Heart left ventricle (tissue), 16 donors: ENCODE measurements around the gene SCN4A. TPM values are rescaled to one million over a fixed set of nuclear protein-coding genes. Genes with fewer than 3 reads are reported as not detected.

ENCODE experiments used
- ATAC-seq, 4 donors: fragments of 200-7000 bp; cut with Tn5 transposase; one replicate each; pipeline ENCODE4 v1.9.1; 2020 to 2022; ENCODE audit warnings: moderate library complexity in 4 of 4, mild to moderate bottlenecking in 3 of 4, moderate number of reproducible peaks in 1 of 4
- DNase-seq, 5 donors: peaks; one replicate each; pipeline ENCODE4 v3.0.0-alpha.2; 2020
- H3K27ac ChIP-seq, 12 donors: fragments of 200-600 bp; sonication (generic) in 4 of 12; one replicate each; pipeline versions ENCODE4 v1.5.0 to v1.8.0; 2016 to 2022; ENCODE audit warnings: mild to moderate bottlenecking in 2 of 12
- H3K27me3 ChIP-seq, 9 donors: fragments of 200-600 bp; sonication (generic) in 2 of 9; one replicate each; pipeline versions ENCODE4 v1.5.1 to v1.8.0; 2016 to 2022; ENCODE audit warnings: mild to moderate bottlenecking in 3 of 9
- H3K36me3 ChIP-seq, 9 donors: fragments of 200-600 bp; sonication (generic) in 2 of 9; one replicate each; pipeline versions ENCODE4 v1.5.0 to v1.8.0; 2018 to 2022; ENCODE audit warnings: mild to moderate bottlenecking in 2 of 9
- H3K4me1 ChIP-seq, 12 donors: fragments of 200-600 bp; sonication (generic) in 4 of 12; one replicate each; pipeline versions ENCODE4 v1.5.0 to v1.8.0; 2016 to 2022; ENCODE audit warnings: mild to moderate bottlenecking in 3 of 12
- H3K4me3 ChIP-seq, 12 donors: fragments of 200-600 bp; sonication (generic) in 4 of 12; one replicate each; pipeline versions ENCODE4 v1.5.0 to v1.8.0; 2017 to 2022; ENCODE audit warnings: mild to moderate bottlenecking in 9 of 12, moderate library complexity in 4 of 12
- H3K9me3 ChIP-seq, 12 donors: fragments of 200-600 bp; sonication (generic) in 4 of 12; one replicate each; pipeline versions ENCODE4 v1.5.0 to v1.8.0; 2016 to 2022; ENCODE audit warnings: mild to moderate bottlenecking in 1 of 12
- POLR2A ChIP-seq, 2 donors: fragments of 450-650 bp; IDR thresholded peaks; one replicate each; pipeline ENCODE4 v1.6.1; 2017; ENCODE audit warnings: antibody characterized with exemption in 2 of 2, mild to moderate bottlenecking in 2 of 2, moderate library complexity in 2 of 2
- WGBS, 4 donors: extraction: QIAGEN DNeasy Blood & Tissue Kit in 2 of 4; methylation state at CpG; one replicate each; pipeline versions ENCODE4 v1.1.5 to v1.1.7; 2013 to 2018; 5-methylcytosine and 5-hydroxymethylcytosine counted together
- intact Hi-C, 10 donors: fragments of 100-400 bp; cut with DNase I; formaldehyde crosslinking; loops; one replicate each; pipeline versions ENCODE4 v1.11.1 to v1.14.2; 2022
- polyA plus RNA-seq, 2 donors: library from polyadenylated mRNA; stranded (reverse); fragments of 200-250 nt; gene quantifications; one replicate each; pipeline ENCODE4 v1.2.3, GENCODE V29; 2013
- total RNA-seq, 9 donors: library from RNA; depleted of rRNA in 2 of 9; stranded (reverse); fragments of >200 nt in 2 of 9; fragmentation: NEBNext Ultra II Directional in 3 of 9; extraction: Animal tissue kit (Norgen Biotek cat#: 25700) in 3 of 9; gene quantifications; one replicate each; pipeline versions ENCODE4 v1.1.0 to v1.2.4, GENCODE V29; 2016 to 2023
- TF ChIP-seq, protein P1 (sequence below), 12 donors: fragments of 200-600 bp; sonication (generic) in 4 of 12; IDR thresholded peaks; one replicate each; pipeline versions ENCODE4 v1.5.0 to v1.8.0; 2018 to 2022; ENCODE audit warnings: antibody characterized with exemption in 12 of 12, mild to moderate bottlenecking in 5 of 12
- donor health status: ischemic (EF 13 %, LVEDD 7.1; RV severe dilation, severe dysfunction).
- donor health status: healthy with polysubstance abuse.
- donor health status: DM: no; HTN: yes; CAD: no.
- donor health status: DM: no; HTN: no; CAD: no.
- donor health status: ischemic (EF 25% LVEDD 6.9; RV normal size, moderate dysfunction).
- donor health status: ischemic (EF 25% LVEDD 5.7; RV mildly dilated, moderate dysfunction).
- donor health status: healthy.
- donor health status: DM: yes; HTN: yes; CAD: no.
- donor health status: ischemic (EF 35%, LVEDD 5.7; RV mildly dilated, moderate dysfunction).
- donor health status: nonischemic (EF 11% LVEDD 7.7; RV severe dilation, severe dysfunction).
- donor health status: DM: yes; HTN: yes; CAD: no.
- donor health status: PGD.
- donor health status: ischemic (EF 29% LVEDD 5.4; RV normal size, mild dysfunction).
- donor health status: nonischemic (EF 23%, LVEDD 6.1; RV moderate dilation, normal function).

SCN4A gene
- total and polyA plus RNA-seq, 11 donors, result 0.33 to 2.1 (median 0.67) TPM

DNA sequence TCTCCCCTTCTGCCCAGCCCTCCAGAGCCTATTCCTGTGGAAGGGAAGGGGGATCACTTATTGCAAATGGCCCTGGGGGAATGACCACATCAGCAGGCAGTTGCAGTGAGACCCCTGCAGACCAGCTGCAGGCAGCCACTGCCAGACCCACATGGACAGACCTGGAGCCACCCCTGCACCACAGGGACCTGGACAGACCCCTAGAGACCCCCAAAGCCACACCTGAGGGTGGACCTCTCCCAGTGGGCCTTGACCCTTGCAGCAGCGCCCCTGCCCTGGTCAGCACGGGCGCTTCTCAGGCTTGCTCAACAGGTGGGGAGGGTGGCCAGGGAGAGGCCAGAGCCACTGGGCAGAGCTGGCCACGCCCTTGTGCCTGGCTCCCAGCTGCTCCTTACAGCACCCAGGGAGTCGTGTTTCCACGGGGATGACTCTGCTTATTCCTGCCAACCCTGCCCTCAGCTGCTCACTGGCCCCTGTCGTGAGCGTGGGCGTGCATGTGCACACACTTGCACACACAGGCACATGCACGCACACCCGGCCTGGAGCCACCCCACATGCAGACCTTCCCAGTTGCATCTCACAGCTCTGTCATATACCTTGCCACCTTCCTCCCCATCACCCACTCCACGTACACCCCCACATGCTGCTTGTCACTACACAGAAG, 1.3 kb upstream of the SCN4A start:
- DNase-seq (no peak), ATAC-seq (peak in 2 of 4 donors; percentile 4 to 7)
- Histone ChIP-seq H3K27me3 (no peaks in the 10 kb centered on the region), H3K36me3 (no peaks in the 10 kb centered on the region), H3K4me1 (peaks cover 0 to 20% (median 9%) of the 10 kb centered on the region in 12 donors), H3K9me3 (no peaks in the 10 kb centered on the region), H3K4me3 (no peak overlapping the region), H3K27ac (no peak overlapping the region)
- intact Hi-C loops, result no loop called here
- no peak for TF ChIP-seq POLR2A (IDR thresholded peaks at IDR 0.05)
- TF ChIP-seq, protein P1, sequence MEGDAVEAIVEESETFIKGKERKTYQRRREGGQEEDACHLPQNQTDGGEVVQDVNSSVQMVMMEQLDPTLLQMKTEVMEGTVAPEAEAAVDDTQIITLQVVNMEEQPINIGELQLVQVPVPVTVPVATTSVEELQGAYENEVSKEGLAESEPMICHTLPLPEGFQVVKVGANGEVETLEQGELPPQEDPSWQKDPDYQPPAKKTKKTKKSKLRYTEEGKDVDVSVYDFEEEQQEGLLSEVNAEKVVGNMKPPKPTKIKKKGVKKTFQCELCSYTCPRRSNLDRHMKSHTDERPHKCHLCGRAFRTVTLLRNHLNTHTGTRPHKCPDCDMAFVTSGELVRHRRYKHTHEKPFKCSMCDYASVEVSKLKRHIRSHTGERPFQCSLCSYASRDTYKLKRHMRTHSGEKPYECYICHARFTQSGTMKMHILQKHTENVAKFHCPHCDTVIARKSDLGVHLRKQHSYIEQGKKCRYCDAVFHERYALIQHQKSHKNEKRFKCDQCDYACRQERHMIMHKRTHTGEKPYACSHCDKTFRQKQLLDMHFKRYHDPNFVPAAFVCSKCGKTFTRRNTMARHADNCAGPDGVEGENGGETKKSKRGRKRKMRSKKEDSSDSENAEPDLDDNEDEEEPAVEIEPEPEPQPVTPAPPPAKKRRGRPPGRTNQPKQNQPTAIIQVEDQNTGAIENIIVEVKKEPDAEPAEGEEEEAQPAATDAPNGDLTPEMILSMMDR (IDR thresholded peaks at IDR 0.05), result no peak
- 81 to 85% (median 84%) methylated on average over 11 to 12 of the region's 12 CpGs for WGBS, 4 donors

DNA sequence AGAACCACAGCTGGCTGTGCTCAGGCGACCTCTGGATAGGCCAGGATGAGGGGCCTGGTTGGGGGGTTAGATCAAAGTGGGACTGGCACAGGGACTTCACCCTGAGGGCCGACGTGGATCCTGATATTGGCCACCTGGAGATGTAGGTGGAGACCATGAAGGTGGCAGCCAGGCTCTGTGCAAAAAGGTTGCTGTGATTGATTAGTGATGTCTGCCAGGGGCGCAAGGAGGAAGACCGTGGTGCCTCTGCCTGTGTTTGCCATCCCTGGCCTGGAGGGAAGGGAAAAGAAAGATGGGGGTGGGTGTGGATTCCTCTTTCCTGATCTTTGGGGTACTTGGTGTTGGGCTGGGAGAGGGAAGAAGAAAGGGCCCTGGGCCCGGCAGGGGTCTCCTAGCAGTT, 529 bp upstream of the SCN4A start:
- H3K27ac ChIP-seq, result no peak overlapping the region
- H3K36me3 ChIP-seq, result no peaks in the 10 kb centered on the region
- intact Hi-C loops, result no loop called here
- ATAC-seq (no peak), DNase-seq (no peak)
- H3K4me1 ChIP-seq, result peaks cover 0 to 20% (median 9%) of the 10 kb centered on the region in 12 donors
- no peaks in the 10 kb centered on the region for H3K27me3 ChIP-seq
- TF ChIP-seq POLR2A (IDR thresholded peaks at IDR 0.05), result no peak
- TF ChIP-seq, protein P1 (IDR thresholded peaks at IDR 0.05), result no peak
- no peak overlapping the region for H3K4me3 ChIP-seq
- no peaks in the 10 kb centered on the region for H3K9me3 ChIP-seq
- 87 to 96% (median 95%) methylated on average over 5 to 6 of the region's 6 CpGs for WGBS, 4 donors

DNA sequence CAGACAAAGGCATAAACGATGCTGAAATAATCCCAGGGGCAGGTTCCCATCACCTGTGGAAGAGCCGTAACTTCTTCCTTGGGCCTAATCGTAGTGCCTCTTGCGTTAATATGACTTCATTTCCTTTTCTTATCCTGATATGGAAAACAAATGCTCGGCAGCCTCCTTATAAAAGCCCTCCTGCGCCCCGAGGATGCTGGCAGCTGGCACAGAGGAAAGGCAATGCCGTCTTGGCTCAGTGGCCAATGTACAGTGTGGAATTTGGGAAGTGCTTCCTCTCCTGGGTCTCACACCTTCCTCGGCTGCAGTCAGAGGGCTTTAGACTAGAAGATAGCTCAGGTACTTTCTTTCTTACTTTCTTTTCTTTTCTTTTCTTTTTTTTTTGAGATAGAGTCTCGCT, 3.4 kb downstream of the SCN4A start:
- WGBS, 4 donors, result 54 to 74% (median 59%) methylated on average over 10 of the region's 10 CpGs
- H3K4me3 ChIP-seq, result no peak overlapping the region
- H3K4me1 ChIP-seq, result peaks cover 0 to 11% (median 3%) of the 10 kb centered on the region in 12 donors
- no peaks in the 10 kb centered on the region for H3K9me3 ChIP-seq
- H3K27me3 ChIP-seq, result no peaks in the 10 kb centered on the region
- intact Hi-C loops, result no loop called here
- peak overlapping the region in 2 of 12 donors; percentile 18 to 34 for H3K27ac ChIP-seq
- TF ChIP-seq, protein P1 (IDR thresholded peaks at IDR 0.05), result no peak
- DNase-seq, result peak in 1 of 5 donors; percentile 7
- no peaks in the 10 kb centered on the region for H3K36me3 ChIP-seq
- peak in 1 of 4 donors; percentile 58 for ATAC-seq

DNA sequence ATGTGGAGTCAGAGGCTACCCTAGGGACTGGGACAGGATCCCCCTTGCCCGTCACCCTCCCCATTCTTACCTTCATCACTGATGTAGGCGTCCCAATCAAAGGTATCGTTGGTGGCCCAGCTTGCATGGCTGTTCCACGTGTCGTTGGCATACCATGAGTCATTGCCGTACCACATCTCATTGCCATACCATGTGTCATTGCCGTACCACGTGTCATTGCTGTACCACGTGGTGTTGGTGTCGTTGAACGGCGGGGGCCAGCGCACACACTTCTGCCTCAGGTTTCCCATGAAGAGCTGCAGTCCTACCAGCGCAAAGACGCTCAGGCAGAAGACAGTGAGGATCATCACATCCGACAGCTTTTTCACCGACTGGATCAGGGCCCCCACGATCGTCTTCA, 4.8 kb downstream of the SCN4A start:
- 85 to 92% (median 91%) methylated on average over 14 to 19 of the region's 19 CpGs for WGBS, 4 donors
- Histone ChIP-seq H3K36me3 (no peaks in the 10 kb centered on the region), H3K27me3 (no peaks in the 10 kb centered on the region), H3K4me1 (peaks cover 5 to 23% (median 15%) of the 10 kb centered on the region in 12 donors), H3K9me3 (no peaks in the 10 kb centered on the region), H3K4me3 (no peak overlapping the region), H3K27ac (no peak overlapping the region)
- ATAC-seq, result no peak
- DNase-seq, result no peak
- intact Hi-C loops, result no loop called here
- TF ChIP-seq POLR2A (IDR thresholded peaks at IDR 0.05), result no peak
- TF ChIP-seq, protein P1 (IDR thresholded peaks at IDR 0.05), result no peak
